SK-N-MC (cell line): ENCODE data around the gene RPS6KL1.

ENCODE experiments used
- DNase-seq: peaks from one replicate; pipeline ENCODE4 v3.0.0-alpha.2; 2011; ENCODE audit warnings: low read depth, low spot score
- H3K27ac ChIP-seq: fragments of 200-600 bp; sonication (generic); 2 replicates; pipeline ENCODE4 v1.5.1; 2016; ENCODE audit warnings: mixed run types
- H3K36me3 ChIP-seq: fragments of 200-600 bp; sonication (generic); 2 replicates; pipeline ENCODE4 v1.6.1; 2017; ENCODE audit warnings: antibody characterized with exemption, low read length, mixed read lengths; ENCODE audit not compliant: insufficient read depth
- H3K4me3 ChIP-seq: fragments of 200-600 bp; sonication (generic); 2 replicates; pipeline ENCODE4 v1.5.1; 2016
- H3K9ac ChIP-seq: fragments of 200-600 bp; sonication (generic); 2 replicates; pipeline ENCODE4 v1.8.0; 2017; ENCODE audit warnings: mixed run types, mixed read lengths; ENCODE audit not compliant: insufficient read length
- H3K9me3 ChIP-seq: fragments of 200-600 bp; sonication (generic); 2 replicates; pipeline ENCODE4 v1.6.1; 2017; ENCODE audit warnings: low read depth, mild to moderate bottlenecking, antibody characterized with exemption, low read length, moderate library complexity, mixed read lengths
- EZH2 ChIP-seq: fragments of 200-600 bp; sonication (generic); IDR thresholded peaks from one replicate; pipeline ENCODE4 v1.6.1; 2017; ENCODE audit warnings: antibody characterized with exemption
- FOXP2 ChIP-seq: optimal IDR thresholded peaks from 2 replicates; pipeline ENCODE3; 2011; ENCODE audit warnings: mild to moderate bottlenecking, moderate library complexity; ENCODE audit not compliant: insufficient read depth; ENCODE audit errors: extremely low read length, control extremely low read depth
- POLR2AphosphoS5 ChIP-seq: IDR thresholded peaks from 2 replicates; pipeline ENCODE4 v1.6.1; 2012; ENCODE audit warnings: mild to moderate bottlenecking, low read depth, low read length, borderline replicate concordance

Gene RPS6KL1

GRCh38 chr14:74952697-74953484 lies 29.8 kb upstream of the RPS6KL1 start:
- Histone ChIP-seq H3K9ac (no peak overlapping the region), H3K9me3 (no peaks in the 10 kb centered on the region), H3K4me3 (no peak overlapping the region), H3K27ac (no peak overlapping the region), H3K36me3 (no peaks in the 10 kb centered on the region)
- TF ChIP-seq FOXP2 (no peak), EZH2 (no peak), POLR2AphosphoS5 (no peak)
- no peak for DNase-seq

GRCh38 chr14:74952180-74952665 lies 29.2 kb upstream of the RPS6KL1 start:
- Histone ChIP-seq H3K27ac (no peak overlapping the region), H3K36me3 (no peaks in the 10 kb centered on the region), H3K9me3 (no peaks in the 10 kb centered on the region), H3K4me3 (no peak overlapping the region), H3K9ac (no peak overlapping the region)
- no peak for DNase-seq
- TF ChIP-seq FOXP2, result no peak
- TF ChIP-seq POLR2AphosphoS5, result no peak
- TF ChIP-seq EZH2, result no peak

GRCh38 chr14:74951443-74952179 lies 28.6 kb upstream of the RPS6KL1 start:
- TF ChIP-seq EZH2 (no peak), FOXP2 (no peak), POLR2AphosphoS5 (no peak)
- no peak overlapping the region for H3K27ac ChIP-seq
- no peak overlapping the region for H3K4me3 ChIP-seq
- no peak for DNase-seq
- H3K36me3 ChIP-seq, result no peaks in the 10 kb centered on the region
- H3K9me3 ChIP-seq, result no peaks in the 10 kb centered on the region
- H3K9ac ChIP-seq, result no peak overlapping the region

- Histone ChIP-seq H3K4me3 (no peak overlapping the region), H3K27ac (no peak overlapping the region), H3K9me3 (no peaks in the 10 kb centered on the region), H3K36me3 (no peaks in the 10 kb centered on the region), H3K9ac (no peak overlapping the region)
- no peak for DNase-seq
- TF ChIP-seq EZH2 (no peak), POLR2AphosphoS5 (no peak), FOXP2 (no peak)
Observed at GRCh38 chr14:74950795-74951442, 27.9 kb upstream of the RPS6KL1 start.

GRCh38 chr14:74949859-74950573 lies 27.0 kb upstream of the RPS6KL1 start:
- TF ChIP-seq EZH2, result no peak
- no peak for TF ChIP-seq POLR2AphosphoS5
- no peak for TF ChIP-seq FOXP2
- Histone ChIP-seq H3K9me3 (no peaks in the 10 kb centered on the region), H3K27ac (no peak overlapping the region), H3K4me3 (no peak overlapping the region), H3K36me3 (no peaks in the 10 kb centered on the region), H3K9ac (no peak overlapping the region)
- DNase-seq, result no peak

GRCh38 chr14:74949191-74949601 lies 26.1 kb upstream of the RPS6KL1 start:
- no peak for TF ChIP-seq EZH2
- TF ChIP-seq FOXP2, result no peak
- no peak for TF ChIP-seq POLR2AphosphoS5
- Histone ChIP-seq H3K9ac (no peak overlapping the region), H3K36me3 (no peaks in the 10 kb centered on the region), H3K9me3 (no peaks in the 10 kb centered on the region), H3K4me3 (no peak overlapping the region), H3K27ac (no peak overlapping the region)
- DNase-seq, result no peak

GRCh38 chr14:74948228-74949175 lies 25.4 kb upstream of the RPS6KL1 start:
- H3K9ac ChIP-seq, result no peak overlapping the region
- no peak overlapping the region for H3K27ac ChIP-seq
- H3K36me3 ChIP-seq, result no peaks in the 10 kb centered on the region
- H3K4me3 ChIP-seq, result no peak overlapping the region
- no peak for TF ChIP-seq FOXP2
- TF ChIP-seq EZH2, result no peak
- no peak for TF ChIP-seq POLR2AphosphoS5
- DNase-seq, result no peak
- no peaks in the 10 kb centered on the region for H3K9me3 ChIP-seq
